MM.1S (cell line): ENCODE measurements around the gene ATF7.

Source experiments
- DNase-seq: peaks from one replicate; pipeline ENCODE4 v3.0.0-alpha.2; 2015
- H2AFZ ChIP-seq: fragments of 300-600 bp; sonication (generic); 2 replicates; pipeline ENCODE4 v1.6.0; 2016; ENCODE audit warnings: antibody characterized with exemption, low read length
- H3F3A ChIP-seq: fragments of 300-600 bp; sonication (generic); 2 replicates; pipeline ENCODE4 v1.6.1; 2016; ENCODE audit warnings: mild to moderate bottlenecking, antibody characterized with exemption, low read length, moderate library complexity, mixed read lengths; ENCODE audit not compliant: insufficient read depth
- H3K27ac ChIP-seq: fragments of 300-600 bp; sonication (generic); 2 replicates; pipeline ENCODE4 v1.5.1; 2016; ENCODE audit warnings: mild to moderate bottlenecking, low read length
- H3K27me3 ChIP-seq: fragments of 300-600 bp; sonication (generic); replicated peaks from 2 replicates; pipeline ENCODE4 v1.6.0; 2016; ENCODE audit warnings: low read length; ENCODE audit not compliant: insufficient read depth
- H3K36me3 ChIP-seq: fragments of 300-600 bp; sonication (generic); replicated peaks from 2 replicates; pipeline ENCODE4 v1.6.1; 2016; ENCODE audit warnings: mild to moderate bottlenecking, low read length, mixed read lengths; ENCODE audit not compliant: insufficient read depth
- H3K4me1 ChIP-seq: fragments of 300-600 bp; sonication (generic); 2 replicates; pipeline ENCODE4 v1.6.1; 2016; ENCODE audit warnings: low read length, mixed read lengths
- H3K4me2 ChIP-seq: fragments of 300-600 bp; sonication (generic); 2 replicates; pipeline ENCODE4 v1.6.0; 2016; ENCODE audit warnings: low read depth, low read length
- H3K4me3 ChIP-seq: fragments of 300-600 bp; sonication (generic); 2 replicates; pipeline ENCODE4 v1.5.1; 2016; ENCODE audit warnings: low read length, mixed read lengths
- H3K79me2 ChIP-seq: fragments of 300-600 bp; sonication (generic); 2 replicates; pipeline ENCODE4 v1.6.1; 2016; ENCODE audit warnings: mixed run types, low read length, mixed read lengths
- H3K9ac ChIP-seq: fragments of 300-600 bp; sonication (generic); 2 replicates; pipeline ENCODE4 v1.6.1; 2016; ENCODE audit warnings: low read length, mixed read lengths
- H3K9me2 ChIP-seq: fragments of 300-600 bp; sonication (generic); replicated peaks from 2 replicates; pipeline ENCODE4 v1.6.1; 2016; ENCODE audit warnings: mild to moderate bottlenecking, low read length, mixed read lengths; ENCODE audit not compliant: insufficient read depth
- H3K9me3 ChIP-seq: fragments of 300-600 bp; sonication (generic); replicated peaks from 2 replicates; pipeline ENCODE4 v1.6.1; 2016; ENCODE audit warnings: mild to moderate bottlenecking, low read length, mixed read lengths; ENCODE audit not compliant: insufficient read depth
- H4K20me1 ChIP-seq: fragments of 300-600 bp; sonication (generic); 2 replicates; pipeline ENCODE4 v1.6.1; 2016; ENCODE audit warnings: mild to moderate bottlenecking, low read length, moderate library complexity, mixed read lengths; ENCODE audit not compliant: insufficient read depth
- CTCF ChIP-seq: fragments of 300-600 bp; sonication (generic); IDR thresholded peaks from 2 replicates; pipeline ENCODE4 v1.5.1; 2016; ENCODE audit warnings: antibody characterized with exemption, low read length, mixed read lengths
- EZH2 ChIP-seq: fragments of 300-600 bp; sonication (generic); optimal IDR thresholded peaks from 2 replicates; pipeline ENCODE3; 2017; ENCODE audit warnings: low read depth, mild to moderate bottlenecking, antibody characterized with exemption, low read length, mixed read lengths
- EZH2phosphoT487 ChIP-seq: fragments of 300-600 bp; sonication (generic); IDR thresholded peaks from 2 replicates; pipeline ENCODE4 v1.6.1; 2018; ENCODE audit warnings: antibody characterized with exemption, low read length

Gene ATF7

DNA sequence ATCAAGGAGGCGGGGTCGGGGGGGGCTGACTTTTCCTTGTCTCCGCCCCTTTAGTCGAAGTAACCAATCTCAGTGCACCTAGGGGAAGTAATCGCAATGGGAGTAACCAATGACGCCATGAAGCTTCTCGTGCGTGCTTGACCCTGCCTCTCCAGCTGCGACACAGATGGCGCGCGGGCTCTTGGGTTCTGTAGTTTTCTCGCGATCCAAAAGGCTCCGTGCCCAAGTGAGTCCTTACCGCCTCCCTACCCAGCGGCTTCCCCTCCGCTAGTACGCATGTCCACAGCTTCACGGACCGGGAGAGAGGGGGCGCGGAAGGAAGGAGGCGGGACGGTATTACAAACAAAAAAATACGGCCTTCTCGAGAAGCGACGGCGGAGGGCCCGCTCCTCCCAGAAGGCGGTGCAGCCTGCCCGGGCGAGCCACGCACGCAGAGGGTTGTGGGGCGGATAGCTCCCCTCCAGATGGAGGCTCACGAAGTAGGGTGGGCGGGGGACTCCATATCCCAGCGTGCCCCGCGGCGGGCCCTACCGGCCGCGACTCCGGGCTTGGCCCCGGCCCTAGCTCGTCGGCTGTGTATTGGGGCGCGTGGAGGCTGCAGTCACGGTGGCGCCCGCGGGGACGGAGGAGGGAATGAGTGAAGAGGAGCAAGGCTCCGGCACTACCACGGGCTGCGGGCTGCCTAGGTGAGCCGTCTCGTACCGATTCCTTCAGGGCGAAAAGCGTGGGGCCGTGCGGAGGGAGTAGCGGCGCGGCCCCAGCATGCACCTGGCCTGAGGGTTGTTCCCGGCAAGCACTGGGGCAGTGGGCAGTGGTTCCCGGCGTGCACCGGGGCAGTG lies 125.2 kb downstream of the ATF7 start, which contains the start of gene TARBP2:
Gene TARBP2, plus strand, starts transcription at position 508 of the 839 bp plus-strand sequence. Its CDS starts 126 bp downstream, at position 634.
- H3K4me1 ChIP-seq = peaks cover 13% of the 10 kb centered on the region
- peak within 1 kb of the TSS; percentile 86 for H2AFZ ChIP-seq

DNA sequence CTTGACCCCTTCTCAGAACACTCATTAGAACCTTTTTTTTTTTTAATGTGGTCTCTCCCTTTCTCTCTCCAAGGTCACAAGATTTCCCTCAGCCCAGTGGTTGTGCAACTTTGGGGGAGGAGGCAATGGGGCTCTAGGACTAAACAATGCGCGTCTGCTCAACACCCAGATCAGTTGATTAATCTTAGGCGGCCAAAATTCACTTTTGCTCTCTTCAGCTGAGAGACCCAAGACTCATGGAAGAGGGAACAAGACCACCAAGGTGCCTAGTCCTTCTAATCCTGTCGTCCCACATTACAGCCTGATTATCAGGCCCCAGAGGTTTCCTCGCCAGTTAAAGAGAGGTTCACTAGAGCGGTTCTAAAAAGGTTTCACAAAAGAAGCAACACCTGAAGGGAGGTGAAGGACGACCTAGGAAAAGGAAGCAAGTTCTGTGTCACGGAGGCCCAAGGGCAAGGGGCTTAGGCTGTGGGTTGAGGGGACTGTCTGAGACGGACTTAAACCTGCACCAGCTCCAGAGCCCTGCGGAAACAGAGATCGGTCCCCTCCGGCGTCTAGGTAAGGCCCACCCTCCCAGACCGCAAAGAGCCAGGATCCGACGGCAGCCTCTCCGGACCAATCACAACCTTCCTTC lies 125.9 kb downstream of the ATF7 start:
- Histone ChIP-seq H3F3A (peaks cover 9% of the 10 kb centered on the region), H4K20me1 (no peaks in the 10 kb centered on the region), H3K79me2 (peaks cover 57% of the 10 kb centered on the region), H3K9ac (peak overlapping the region; percentile 78), H3K4me3 (peak overlapping the region; percentile 84), H3K4me2 (peak overlapping the region; percentile 99), H3K9me2 (no peaks in the 10 kb centered on the region), H2AFZ (peak overlapping the region; percentile 44; the same call in 1 of the 2 replicates), H3K4me1 (peaks cover 13% of the 10 kb centered on the region), H3K27me3 (no peaks in the 10 kb centered on the region), H3K9me3 (no peaks in the 10 kb centered on the region), H3K36me3 (no peaks in the 10 kb centered on the region), H3K27ac (peak overlapping the region; percentile 88)
- DNase-seq = no peak
- no peak for TF ChIP-seq CTCF
- no peak for TF ChIP-seq EZH2
- TF ChIP-seq EZH2phosphoT487 = no peak

More for the DNA sequence above, 125.2 kb downstream of the ATF7 start, which contains the start of gene TARBP2:
- Histone ChIP-seq H3K27me3 (no peaks in the 10 kb centered on the region), H4K20me1 (no peaks in the 10 kb centered on the region), H3K4me2 (peak within 1 kb of the TSS; percentile 100), H3F3A (peaks cover 9% of the 10 kb centered on the region), H3K4me3 (peak within 1 kb of the TSS; percentile 84), H3K27ac (peak within 1 kb of the TSS; percentile 88), H3K9me2 (no peaks in the 10 kb centered on the region), H3K9me3 (no peaks in the 10 kb centered on the region), H3K9ac (peak within 1 kb of the TSS; percentile 96), H3K36me3 (no peaks in the 10 kb centered on the region), H3K79me2 (peaks cover 52% of the 10 kb centered on the region)
- TF ChIP-seq EZH2 (no peak), EZH2phosphoT487 (no peak), CTCF (no peak)
- peak; percentile 99 for DNase-seq

- no peak for TF ChIP-seq EZH2phosphoT487
- TF ChIP-seq CTCF = no peak; the same call in 1 of the 2 replicates
- no peak for TF ChIP-seq EZH2
- peak; percentile 56 for DNase-seq
Measured at GRCh38 chr12:53499266-53500141, 126.7 kb downstream of the ATF7 start, which contains the start of gene MAP3K12. Gene MAP3K12 (minus strand): TSS chr12:53499458. CDS start chr12:53487391, 12,067 bp downstream.

More at GRCh38 chr12:53499266-53500141, 126.7 kb downstream of the ATF7 start, which contains the start of gene MAP3K12:
- no peaks in the 10 kb centered on the region for H3K9me3 ChIP-seq
- peaks cover 13% of the 10 kb centered on the region for H3K4me1 ChIP-seq
- H3K9me2 ChIP-seq = no peaks in the 10 kb centered on the region
- peak within 1 kb of the TSS; percentile 99 for H3K4me2 ChIP-seq
- no peaks in the 10 kb centered on the region for H3K27me3 ChIP-seq
- no peaks in the 10 kb centered on the region for H4K20me1 ChIP-seq
- H2AFZ ChIP-seq = peak within 1 kb of the TSS; percentile 56
- peaks cover 9% of the 10 kb centered on the region for H3F3A ChIP-seq
- peak within 1 kb of the TSS; percentile 88 for H3K27ac ChIP-seq
- peaks cover 57% of the 10 kb centered on the region for H3K79me2 ChIP-seq
- H3K9ac ChIP-seq = peak within 1 kb of the TSS; percentile 78
- H3K4me3 ChIP-seq = peak within 1 kb of the TSS; percentile 84
- H3K36me3 ChIP-seq = no peaks in the 10 kb centered on the region
